ENCODE data around the gene KCNA10. TPM values are rescaled to one million over a fixed set of nuclear protein-coding genes. Genes with fewer than 3 reads are reported as not detected.

Gene KCNA10
- total and polyA plus RNA-seq, 2 of the 13 experiments (the other 11 are each of a cell fraction or from before 2014, with no cell fraction given), result not detected

DNA sequence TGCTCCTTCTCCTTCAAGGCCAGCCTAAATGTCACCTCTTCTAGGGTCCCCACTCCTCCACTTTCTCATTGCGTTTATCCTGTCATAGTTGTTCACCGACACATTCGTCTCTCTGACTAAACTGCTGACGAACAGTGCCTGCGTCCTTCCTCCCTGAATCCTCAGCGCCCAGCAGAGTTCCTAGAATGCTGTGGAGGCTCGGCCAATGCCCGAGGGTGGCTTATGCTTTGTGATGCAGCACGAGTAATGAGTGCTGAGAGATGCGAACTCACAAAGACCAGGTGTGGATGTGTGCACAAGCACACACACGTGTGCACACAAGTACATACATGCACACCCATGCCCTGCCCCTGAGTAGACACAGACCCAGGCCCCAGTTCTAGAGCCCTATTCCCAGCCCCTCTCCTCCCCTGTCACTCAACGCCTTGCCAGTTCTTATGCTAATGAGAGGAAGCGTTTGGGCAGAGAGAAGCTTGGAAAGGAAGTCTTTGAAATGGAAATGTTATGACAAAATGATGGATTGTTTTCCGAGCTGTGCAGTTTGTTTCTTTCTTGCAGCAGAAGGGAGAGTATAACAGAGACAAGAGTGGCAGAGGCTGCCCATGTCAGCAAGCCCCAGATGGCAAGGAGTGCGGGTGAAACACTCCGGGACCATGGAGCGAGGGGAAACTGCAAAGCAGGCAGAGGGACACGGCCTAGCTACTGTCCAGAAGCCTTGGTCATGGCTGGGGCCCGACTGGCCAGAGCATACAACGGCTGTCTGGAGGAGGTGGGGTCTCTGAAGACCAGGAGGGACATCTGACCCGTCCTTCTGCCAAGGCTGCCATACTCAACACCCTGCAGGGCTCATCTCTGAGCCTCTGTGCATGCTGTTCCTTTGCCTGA is 24.2 kb downstream of the KCNA10 start (continued):
- TF ChIP-seq PRPF4 (IDR thresholded peaks at IDR 0.05; ENCODE audit: low read depth, low read length, poor library complexity, severe bottlenecking) (no peak), MBNL3 (CRISPR knock-in tag; conservative IDR thresholded peaks at IDR 0.05) (no peak), NBN (conservative IDR thresholded peaks at IDR 0.05) (no peak), ZBED4 (CRISPR knock-in tag; IDR thresholded peaks at IDR 0.05; ENCODE audit: borderline replicate concordance) (no peak), NFKBIZ (CRISPR knock-in tag; IDR thresholded peaks at IDR 0.05) (no peak), ZNF878 (CRISPR knock-in tag; IDR thresholded peaks at IDR 0.05) (no peak), ZNF674 (CRISPR knock-in tag; IDR thresholded peaks at IDR 0.05; ENCODE audit: low read depth) (no peak), HDAC1 (CRISPR knock-in tag; IDR thresholded peaks at IDR 0.05) (no peak), CBX5 (CRISPR knock-in tag; IDR thresholded peaks at IDR 0.05; ENCODE audit: borderline replicate concordance) (no peak)
- TF ChIP-seq, protein P1, sequence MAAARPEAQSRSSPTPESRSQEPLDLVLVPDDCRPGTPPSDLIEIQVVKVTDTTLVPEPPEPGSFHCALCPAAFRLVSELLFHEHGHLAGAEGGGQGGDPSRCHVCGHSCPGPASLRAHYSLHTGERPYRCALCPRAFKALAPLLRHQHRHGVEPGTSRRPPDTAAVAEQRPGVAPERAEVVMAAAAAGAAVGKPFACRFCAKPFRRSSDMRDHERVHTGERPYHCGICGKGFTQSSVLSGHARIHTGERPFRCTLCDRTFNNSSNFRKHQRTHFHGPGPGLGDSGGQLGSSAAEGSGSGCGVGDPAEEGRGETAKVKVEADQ (CRISPR knock-in tag; IDR thresholded peaks at IDR 0.05; ENCODE audit: borderline replicate concordance), result no peak

All from HepG2 (cell line).